SU-DHL-6 (cell line): ENCODE data around the gene SLC24A3.

Source experiments
- EZH2phosphoT487 ChIP-seq: fragments of 200-600 bp; sonication (generic), shearing (Covaris generic); conservative IDR thresholded peaks from 2 replicates; pipeline ENCODE4 v1.6.1; 2018; ENCODE audit warnings: mild to moderate bottlenecking, antibody characterized with exemption, low read length, moderate library complexity, mixed read lengths
- TF ChIP-seq, protein P1 (sequence below): fragments of 200-600 bp; sonication (generic); IDR thresholded peaks from one replicate; pipeline ENCODE4 v1.5.1; 2017; ENCODE audit warnings: antibody characterized with exemption, mild to moderate bottlenecking, low read length, moderate library complexity; ENCODE audit not compliant: insufficient read depth, poor library complexity, severe bottlenecking

DNA sequence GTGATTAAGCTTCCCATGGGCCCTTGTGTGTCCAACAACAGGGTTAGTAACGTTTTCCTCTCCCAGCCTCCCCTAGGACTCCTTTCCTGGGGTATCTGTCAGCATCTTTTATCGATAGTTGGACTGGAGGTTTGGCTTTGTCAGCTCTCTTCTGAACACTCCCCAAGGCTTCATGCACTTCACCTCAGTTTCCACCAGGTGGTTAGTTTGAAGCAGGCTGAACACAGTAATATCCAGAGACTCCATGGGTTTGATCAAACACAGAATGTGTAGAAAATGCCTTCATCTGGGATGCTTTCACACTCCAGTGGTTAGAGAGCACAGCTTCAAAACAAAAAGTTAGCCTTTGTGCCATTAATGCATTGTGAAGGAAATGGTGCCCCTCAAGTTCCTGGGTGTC, 139.1 kb downstream of the SLC24A3 start:
- TF ChIP-seq, protein P1, sequence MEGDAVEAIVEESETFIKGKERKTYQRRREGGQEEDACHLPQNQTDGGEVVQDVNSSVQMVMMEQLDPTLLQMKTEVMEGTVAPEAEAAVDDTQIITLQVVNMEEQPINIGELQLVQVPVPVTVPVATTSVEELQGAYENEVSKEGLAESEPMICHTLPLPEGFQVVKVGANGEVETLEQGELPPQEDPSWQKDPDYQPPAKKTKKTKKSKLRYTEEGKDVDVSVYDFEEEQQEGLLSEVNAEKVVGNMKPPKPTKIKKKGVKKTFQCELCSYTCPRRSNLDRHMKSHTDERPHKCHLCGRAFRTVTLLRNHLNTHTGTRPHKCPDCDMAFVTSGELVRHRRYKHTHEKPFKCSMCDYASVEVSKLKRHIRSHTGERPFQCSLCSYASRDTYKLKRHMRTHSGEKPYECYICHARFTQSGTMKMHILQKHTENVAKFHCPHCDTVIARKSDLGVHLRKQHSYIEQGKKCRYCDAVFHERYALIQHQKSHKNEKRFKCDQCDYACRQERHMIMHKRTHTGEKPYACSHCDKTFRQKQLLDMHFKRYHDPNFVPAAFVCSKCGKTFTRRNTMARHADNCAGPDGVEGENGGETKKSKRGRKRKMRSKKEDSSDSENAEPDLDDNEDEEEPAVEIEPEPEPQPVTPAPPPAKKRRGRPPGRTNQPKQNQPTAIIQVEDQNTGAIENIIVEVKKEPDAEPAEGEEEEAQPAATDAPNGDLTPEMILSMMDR = no peak
- no peak for TF ChIP-seq EZH2phosphoT487
